ENCODE data around the gene TMPRSS9.

GRCh38 chr19:2389594-2389993 is 29.5 kb downstream of the TMPRSS9 start:
- TF ChIP-seq POLR2A (IDR thresholded peaks at IDR 0.05) (no peak), CTCF (IDR thresholded peaks at IDR 0.05) (no peak), POLR2AphosphoS5 (IDR thresholded peaks at IDR 0.05; ENCODE audit: insufficient read depth in 1 of 2, low read depth in 1 of 2) (no peak)
